Bone marrow (tissue), 2 donors: ENCODE data around the gene PLCB2.

ENCODE experiments used
- DNase-seq, 2 donors: peaks; one replicate each; lab custom pipeline; 2025; lab: John Stamatoyannopoulos, UW

The PLCB2 gene

DNA sequence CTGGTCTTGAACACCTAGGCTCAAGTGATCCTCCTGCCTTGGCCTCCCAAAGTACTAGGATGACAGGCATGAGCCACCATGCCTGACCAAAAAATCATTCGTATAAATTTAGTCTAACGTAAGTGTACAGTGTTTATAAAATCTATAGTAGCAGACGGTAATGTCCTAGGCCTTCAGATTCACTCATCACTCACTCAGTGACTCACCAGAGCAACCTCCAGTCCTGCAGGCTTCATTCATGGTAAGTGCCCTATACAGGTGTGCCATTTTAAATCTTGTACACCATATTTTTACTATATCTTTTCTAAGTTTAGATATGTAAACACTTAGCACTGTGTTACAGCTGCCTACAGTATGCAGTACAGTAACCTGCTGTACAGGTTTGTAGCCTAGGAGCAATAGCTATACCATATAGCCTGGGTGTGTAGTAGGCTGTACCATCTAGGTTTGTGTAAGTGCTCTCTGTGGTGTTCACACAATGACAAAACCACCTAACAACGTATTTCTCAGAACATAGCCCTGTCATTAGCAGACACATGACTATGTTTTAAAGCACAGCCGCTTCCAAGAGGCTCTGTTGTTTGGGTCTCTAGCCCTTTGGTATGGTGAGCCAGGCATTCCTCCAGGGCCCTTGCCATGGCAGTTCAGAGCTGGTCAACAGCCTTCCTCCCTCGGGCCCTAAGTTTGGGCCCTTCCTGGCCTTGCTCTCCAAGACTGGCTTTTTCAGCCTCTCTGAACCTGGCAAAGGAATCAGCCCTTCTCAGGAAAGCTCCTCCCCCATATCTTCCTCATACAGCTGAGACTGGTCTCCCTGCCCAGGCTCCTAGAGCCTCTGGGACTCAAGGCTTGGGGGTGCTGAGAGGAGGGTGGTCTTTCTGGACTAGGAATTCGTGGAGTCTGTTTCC, 34.9 kb upstream of the PLCB2 start:
- no peak for DNase-seq

DNA sequence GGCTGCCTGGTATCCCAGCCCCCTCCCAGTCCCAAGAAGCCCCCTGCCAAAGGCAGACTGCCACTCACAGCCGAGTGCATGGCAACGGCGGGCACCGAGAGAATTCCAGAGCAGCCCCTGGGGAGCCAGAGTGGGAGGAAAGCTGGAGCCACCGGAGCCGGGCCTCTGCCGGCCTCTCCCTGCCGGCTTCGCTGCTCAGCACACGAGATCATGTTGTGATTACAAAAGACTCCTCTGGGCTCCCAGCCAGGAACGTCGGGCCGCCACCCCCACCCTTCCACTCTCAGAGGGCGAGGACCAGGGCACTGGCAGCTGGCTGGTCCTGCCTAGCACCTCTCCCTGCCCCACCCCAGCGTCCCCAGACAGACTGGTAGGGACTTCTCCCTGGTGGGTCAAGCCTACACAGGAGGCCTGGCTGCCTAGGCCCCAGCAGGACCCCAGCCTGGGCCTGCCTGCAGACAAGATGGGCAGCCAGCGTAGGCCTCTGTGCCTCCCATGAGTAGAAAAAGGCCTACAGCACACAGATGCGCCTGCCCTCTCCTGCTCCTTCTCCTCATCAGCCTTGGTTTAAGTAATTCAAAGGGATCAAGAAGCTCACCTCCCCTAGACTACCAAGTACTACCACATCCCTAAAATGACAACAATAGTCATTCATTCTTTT, 33.1 kb upstream of the PLCB2 start, which contains the start of gene CCDC9B:
Gene CCDC9B, minus strand, starts transcription at position 200 of the 661 bp plus-strand sequence. Its CDS starts 120 bp downstream, at position 80.
- DNase-seq: peak; percentile 37 to 51

DNA sequence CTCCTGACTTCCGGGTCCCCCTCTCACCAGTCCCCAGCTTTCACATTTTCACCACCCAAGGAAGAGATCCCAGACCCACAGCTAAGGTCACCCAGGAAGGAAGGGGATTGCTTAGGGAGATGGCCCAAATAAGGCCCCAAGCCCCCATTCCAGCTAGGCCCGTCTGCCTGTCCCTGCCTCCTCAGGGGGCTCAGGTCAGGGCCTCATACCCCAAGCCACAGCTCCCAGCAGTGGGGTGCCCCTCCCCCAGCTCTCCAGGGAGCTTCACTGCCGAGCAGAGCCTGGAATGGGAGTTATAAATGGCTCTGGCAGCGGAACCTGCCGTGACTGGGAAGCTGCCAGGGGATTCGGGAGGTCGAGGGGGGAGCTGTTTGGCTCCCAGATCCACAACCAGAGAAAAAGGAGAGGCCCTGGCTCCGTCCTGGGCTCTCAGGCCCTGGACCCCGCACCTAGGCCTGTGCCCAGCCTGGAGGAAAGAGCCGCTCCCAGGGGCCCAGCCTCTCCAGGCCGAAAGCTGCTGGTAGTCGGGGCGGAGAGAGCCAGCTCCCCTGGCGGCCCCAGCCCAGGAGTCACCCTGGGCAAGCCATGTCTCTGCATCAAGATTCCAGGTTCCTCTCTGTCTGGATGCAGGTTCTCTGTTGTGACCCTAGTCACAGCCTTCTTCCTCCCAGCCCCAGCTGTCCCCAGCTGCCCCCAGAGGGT, 32.5 kb upstream of the PLCB2 start:
- no peak for DNase-seq

DNA sequence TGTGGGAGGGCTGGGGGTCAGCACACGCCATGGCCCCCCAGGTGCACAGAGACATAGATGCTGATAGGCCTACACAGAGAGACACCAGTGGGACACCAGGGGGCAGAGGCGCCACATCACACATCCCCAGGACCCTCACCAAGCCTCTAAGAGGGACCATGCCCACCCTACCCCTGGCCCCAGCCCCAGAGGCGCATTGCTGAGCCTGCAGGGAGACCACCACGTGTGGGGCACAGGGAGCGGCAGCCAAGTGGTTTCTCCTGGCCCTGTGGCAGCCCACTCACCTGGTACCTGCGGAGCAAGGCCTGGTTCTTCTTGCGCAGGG, 31.8 kb upstream of the PLCB2 start:
- DNase-seq: no peak

DNA sequence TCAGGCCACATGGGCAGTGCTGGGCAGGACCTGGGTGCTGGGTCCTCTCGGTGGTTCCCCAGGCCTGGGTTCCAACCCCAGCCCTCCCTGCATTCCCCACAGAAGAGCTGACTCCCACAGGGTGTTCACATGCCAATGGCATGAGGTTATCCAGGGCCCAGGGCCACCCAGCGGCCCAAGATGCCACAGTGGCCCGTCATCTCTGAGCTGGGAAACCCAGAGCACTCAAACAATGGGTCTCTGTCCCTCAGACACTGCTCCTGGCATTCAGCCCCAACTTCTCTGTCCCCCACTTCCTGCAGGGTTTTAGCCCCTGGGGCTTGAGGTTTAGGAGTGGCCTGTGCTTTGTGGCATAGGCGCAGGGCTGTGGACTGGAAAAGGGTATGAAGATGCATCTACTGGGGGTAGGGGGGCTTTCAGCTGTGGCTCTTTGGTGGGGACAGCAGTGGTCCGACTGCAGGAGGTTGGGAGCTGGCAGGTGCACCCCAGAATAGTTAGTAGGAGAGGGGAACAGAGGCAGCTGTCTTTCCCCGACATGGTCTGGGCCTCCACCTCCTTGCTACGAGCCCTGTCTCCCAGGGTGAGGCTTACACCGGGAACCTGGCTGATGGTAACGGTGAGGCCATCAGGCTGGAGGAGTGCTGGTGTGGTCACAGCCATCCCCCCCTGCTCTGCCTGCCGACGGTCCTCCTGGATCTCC, 31.3 kb upstream of the PLCB2 start:
- no peak for DNase-seq

DNA sequence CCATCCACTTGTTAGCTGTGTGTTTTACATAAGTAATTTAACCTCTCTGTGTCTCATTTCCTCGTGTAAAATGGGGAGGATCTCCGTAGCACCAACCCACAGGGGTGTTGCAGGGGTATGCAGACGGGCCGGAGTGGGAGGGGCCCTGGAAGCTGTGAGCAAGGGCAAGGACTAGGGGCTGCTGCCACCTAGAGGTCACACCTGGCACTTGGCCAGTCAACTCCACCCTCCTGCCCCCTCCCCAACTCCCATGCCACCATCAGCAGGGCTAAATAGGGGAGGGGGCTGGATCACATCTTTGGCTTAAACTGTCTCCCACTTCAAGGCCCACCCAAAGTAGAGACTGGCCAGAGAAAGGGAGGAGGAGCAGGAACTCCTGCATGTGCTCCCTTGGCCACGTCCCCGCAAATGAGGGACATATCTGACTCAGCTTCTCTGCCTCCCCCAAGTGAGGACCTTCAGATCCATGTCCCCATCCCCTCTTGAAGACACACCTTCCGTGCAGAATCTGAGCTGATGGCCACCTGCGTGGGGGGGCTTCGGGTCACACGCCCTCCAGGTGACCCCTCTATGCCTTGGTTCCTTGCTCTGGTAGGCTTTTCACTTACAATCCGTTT, 30.4 kb upstream of the PLCB2 start:
- DNase-seq: peak; percentile 41 to 76

DNA sequence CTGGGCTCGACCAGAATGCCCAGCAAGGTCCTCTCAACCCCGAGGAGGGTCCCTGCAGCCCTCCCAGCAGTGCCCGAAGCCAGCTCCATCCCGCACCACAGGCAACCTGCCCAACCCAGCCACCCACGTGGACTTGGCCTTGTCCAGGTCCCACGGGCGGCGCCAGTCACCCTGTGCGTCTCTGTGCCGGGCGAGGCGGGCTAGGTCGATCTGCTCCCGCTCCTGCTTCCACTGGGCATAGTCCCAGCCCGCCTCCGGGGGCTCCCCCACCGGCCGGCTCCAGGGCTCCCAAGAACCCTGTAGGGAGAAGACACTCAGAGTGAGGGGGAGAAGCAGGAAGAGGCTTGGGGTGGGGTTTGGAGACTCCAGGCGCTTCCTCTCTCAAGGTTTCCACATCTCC, 29.9 kb upstream of the PLCB2 start:
- no peak for DNase-seq

DNA sequence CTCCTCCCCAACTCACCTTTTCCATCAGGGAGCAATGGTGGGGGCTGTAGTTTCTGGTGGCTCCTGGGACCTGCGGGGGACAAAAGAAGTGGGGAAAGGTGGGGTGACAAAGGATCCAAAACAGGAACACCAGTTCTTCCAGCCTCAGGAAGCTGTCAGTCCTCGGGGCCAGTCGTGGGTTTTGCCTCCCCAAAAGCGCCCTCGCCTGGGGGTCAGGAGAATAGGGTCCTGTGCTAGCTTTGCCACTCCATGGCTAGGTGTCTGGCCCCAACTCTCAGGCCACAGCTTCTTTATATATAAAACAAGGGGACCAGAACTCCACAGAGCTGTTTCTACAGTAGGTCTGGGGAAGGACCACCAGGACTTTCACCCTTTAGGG, 29.0 kb upstream of the PLCB2 start:
- no peak for DNase-seq

DNA sequence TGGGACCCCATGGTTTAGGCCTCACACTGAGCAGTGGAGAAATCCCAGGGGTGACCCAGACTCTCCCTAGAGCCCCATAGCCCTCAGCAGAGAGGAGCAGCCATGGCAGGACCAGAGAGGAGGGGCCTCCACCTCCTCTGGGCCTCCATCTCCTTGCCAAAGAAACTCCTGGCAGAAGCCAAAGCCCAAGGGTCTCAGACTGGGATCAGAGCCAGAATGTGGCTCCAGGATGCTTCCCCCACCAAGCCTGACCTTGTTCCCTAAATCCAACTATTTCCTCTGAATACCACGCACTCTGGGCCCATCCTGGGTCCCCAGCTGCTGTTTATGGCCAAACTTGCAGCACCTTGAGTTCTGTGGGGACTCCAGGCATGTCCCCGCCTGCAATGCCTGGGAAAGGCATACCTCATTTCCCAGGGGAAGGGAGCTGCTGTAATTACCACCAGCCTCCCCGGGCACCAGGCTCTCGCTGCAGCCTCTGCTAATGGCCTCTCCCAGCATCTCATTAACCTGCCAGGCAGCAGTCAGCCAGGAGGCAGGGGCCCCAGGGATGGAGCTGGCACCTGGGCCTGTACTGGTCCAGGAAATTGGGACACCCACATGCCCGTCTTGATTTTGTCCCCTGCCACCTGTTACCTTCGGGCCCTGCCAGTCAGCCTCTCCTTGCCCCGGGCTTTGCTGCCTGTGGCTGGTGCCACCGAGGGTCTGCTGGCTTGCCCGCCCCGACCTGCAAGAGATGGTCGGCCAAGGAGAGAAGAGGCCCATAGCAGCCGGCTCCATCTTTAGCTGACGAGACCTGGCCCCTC, 28.4 kb upstream of the PLCB2 start:
- DNase-seq: no peak

DNA sequence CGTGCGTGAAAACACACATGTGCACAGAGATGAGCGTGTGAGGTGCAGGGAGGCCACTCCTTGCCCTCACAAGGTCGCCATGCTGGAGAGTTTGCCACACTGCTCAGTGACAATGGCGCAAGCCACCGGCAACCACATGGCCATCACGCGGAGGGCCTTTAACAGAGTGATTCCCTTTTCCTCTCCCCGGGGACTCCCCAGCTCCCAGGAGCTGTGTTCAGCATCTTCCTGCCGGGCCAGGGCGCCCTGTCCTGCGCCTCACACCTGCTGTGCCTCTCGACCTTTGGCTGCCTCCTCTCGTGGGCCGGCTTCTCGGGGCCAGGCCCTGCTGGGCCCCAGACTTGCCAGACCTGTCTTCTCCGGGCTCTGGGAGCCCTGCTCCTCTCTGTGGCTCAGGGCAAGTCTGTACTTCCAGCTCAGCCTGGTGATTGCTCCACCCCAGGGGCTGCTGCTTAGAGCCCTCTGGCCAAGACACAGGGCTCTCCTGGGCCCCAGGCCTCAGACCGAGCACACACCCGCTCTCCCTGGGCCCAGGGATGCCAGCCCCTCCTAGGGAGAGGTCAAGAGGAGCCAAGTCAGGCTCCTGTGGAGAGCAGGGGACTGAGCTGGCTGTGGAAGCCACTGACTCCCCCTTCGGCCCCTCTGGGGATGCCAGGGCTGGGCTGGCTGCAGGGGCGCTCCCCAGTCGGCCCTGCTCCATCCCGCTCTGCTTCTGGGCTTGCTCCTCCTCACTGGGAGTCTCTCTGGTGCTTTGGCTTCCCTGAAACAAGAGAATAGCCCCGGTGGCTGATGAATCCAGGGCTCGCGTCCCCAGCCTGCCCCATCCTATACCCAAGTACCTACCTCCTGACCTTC, 27.4 kb upstream of the PLCB2 start:
- DNase-seq: no peak

DNA sequence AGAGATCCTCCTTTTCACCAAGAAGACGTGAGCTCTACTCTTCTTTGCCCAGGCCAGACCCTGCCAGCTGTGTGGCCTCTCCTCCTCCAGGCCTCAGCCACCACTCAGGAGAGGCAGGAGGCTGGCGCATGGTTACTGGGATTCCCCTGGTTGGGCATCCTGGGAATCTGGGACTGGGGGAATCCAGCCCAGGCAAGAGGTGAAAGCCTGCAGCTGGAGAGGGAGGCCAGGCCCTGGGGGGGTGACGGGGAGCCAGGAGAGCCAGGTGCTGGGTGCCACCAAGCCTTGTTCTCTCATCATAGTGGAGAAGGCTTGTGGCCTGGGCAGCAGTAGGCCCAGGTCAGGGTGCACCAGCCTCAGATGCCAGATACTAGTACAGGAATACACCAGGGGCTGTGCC, 26.8 kb upstream of the PLCB2 start:
- no peak for DNase-seq

DNA sequence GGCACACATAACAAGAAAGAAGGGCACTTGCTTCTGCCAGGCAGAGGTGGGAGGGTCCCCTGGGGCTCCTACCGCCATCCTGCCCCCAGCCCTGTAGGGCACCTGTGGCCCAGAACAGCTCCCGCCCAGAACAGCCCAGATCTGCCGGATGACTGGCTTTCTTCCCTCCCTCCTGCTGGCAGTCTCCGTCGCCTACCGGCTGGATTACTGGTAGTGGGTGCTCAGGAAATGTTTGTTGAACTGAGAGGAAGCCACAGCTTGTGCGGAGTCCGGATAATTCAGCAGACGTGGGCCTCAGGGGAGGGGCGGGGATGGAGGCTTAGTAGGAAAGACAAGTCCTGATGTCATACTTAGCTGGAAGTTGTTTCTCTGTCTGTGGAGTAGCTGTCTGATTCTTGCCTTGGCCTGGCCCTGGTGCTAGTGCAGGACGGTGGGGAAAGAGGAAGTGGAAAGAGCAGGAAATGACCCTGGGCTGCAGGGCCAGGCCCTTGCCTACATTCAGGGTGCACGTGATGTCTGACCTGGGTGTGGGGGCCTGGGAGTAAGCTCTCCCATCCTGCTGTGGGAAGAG, 26.3 kb upstream of the PLCB2 start:
- DNase-seq: peak; percentile 68 to 99

DNA sequence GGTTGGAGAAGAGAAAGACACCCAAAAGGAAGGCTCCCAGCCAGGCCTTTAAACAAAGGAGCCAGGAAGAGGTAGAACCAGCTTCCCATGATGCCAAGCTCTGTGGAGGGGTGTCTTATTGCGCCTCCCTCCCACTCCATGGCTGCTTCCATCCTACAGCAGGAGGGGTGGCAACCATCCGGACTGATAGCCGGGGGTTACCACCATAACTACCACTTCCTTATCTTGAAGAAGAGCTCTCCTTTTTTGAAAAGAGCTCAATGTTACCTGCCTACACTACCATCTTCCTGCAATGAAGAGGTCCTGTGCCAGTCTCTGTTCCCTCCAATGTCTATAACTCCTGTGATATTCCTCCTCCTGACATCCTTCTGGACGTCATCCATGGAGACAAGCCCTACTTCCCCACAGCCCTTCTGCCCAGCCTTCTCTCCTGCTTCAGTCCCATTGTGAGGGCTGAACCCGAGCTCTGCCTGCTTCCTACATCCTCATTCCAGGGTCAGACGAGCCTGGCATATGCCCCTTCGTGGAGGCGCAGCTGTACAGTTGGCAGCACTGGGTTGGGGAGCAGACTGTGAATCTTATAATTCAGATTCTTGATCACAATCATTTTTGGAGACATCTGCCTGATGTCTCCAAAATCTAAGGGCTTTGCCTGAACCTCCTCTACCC, 24.5 kb upstream of the PLCB2 start:
- no peak for DNase-seq

DNA sequence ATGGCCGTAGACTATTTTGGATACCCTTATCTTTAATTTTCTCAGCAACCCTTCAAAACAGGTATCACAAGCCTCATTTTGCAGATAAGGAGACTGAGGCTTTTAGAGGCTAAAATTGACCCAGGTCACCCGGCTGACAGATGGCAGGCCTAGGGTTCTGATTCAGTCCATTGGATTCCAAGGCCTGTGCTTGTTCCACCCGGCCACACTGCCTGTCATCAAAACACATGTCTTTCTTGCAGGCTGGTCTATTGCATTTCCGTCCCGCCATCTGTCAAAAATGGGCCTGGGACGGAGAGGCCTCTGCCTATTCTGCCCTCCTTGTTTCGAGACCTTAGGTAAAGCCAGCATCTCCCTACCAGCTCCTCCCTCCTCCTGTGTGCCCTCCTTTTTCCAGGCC, 23.9 kb upstream of the PLCB2 start:
- DNase-seq: no peak

DNA sequence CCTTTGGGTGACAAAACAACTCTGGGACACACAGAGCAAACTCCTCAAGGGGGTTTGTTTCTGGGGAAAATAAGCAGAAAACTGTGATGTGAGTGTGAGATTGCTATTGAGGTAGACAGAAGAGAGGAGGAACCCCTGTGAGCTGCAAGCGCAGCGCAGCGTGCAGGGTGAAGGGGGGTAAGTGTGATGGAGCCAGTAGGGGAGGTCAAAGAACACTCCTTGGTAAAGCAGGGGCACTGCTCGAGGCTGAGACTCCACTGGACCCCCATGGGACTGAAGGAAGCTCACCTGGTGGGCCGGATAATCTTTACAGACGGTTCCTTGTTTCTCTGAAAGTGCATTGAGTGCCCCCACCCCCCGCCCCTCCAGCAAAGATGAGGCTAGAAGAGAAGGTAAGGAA, 23.3 kb upstream of the PLCB2 start:
- no peak for DNase-seq

DNA sequence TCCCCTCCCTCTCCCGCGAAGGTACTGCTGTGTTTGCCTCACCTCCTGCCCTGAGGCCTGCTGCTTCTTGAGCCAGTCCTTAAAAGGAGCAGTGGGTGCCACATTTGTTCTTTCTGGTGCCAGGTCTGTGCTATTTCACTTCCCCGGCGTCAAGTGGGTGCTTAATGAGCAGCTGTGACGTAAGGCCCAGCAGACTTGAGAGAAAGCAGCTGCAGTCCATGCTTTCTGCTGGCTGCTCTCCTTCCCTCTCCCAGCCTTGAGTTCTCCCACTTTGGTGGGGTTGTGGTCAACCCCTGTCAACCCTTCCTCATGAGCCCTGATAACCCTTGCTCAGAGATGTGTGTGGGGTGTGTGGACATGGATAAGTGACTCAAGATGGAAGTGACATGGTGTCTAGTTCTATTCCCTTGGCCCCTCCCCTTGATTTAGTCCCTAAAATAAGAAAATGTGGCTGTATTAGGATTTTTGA, 22.7 kb upstream of the PLCB2 start:
- no peak for DNase-seq

DNA sequence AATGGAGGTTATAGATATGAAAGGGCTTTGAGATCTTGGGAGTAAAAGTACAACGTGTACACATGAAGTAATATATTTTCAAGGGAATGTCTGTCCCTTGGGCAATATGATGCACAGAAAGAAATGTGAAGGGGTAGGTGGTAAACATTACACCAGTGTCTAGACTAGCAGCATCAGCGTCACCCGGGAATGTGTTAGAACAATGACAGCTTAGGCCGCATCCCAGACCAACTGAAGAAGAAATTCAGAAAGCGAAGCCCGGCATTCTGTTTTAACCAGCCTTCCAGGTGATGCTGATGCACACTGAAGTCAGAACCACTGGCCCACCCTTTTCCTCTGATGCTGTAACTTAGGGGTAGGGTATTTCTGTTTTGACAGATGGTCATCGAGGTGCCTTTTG, 22.1 kb upstream of the PLCB2 start:
- no peak for DNase-seq

DNA sequence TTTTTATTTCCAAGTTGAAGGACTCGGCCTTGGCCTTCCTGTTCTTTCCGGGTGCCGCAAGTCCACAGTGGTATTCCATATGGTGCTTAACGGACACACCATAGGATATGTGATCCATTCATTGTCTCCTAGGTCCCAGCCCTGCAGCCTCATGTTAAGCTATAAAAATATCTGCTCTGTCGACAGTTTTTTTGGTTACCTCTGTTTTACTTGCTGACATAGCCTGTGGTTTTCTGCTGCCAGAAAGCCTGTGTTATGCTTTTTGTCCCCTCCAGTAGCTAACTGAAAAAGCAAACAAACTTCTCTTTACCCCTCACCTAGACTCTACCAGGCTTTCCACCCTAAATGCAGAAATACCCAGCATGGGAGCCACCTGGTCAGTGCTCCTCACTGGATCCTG, 21.0 kb upstream of the PLCB2 start:
- DNase-seq: no peak

DNA sequence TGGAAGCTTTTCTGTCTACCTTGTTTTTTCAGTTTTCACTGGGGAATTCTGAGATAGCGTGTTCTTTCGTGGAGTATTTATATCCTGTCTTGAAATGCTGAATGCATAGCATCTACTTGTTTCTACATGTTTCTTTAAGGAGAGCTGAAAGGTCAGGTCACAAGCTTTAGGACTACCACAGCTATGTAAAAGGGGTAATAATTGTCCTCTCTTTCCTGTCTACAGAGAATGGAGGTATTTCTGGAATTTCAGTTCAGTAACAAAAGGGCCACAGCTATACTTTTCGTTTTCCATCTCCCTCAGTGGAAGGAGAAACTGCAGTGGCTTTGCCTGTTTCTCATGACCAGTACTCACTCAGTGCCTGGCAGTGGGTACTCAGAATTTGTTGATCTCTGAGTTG, 20.4 kb upstream of the PLCB2 start:
- DNase-seq: no peak
